ENCODE measurements around the gene RPRD1A.

DNA sequence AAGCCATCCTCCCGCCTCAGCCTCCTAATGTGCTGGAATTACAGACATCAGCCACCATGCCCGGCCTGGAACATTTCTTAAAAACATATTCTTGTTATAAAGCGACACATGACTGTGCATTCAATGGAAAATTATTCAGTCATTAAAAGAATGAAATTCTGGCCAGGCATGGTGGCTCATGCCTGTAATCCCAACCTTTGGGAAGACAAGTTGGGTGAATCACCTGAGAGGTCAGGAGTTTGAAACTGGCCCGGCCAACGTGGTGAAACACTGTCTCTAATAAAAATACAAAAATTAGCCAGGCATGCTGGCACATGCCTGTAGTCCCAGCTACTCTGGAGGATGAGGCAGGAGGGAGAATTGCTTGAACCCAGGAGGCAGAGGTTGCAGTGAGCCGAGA is 21.6 kb upstream of the RPRD1A start:
- TF ChIP-seq EZH2 (IDR thresholded peaks at IDR 0.05; ENCODE audit: insufficient read depth, poor library complexity, severe bottlenecking) (no peak), EZH2phosphoT487 (IDR thresholded peaks at IDR 0.05; ENCODE audit: insufficient read depth, low read depth) (no peak)
